HCT116 (cell line): ENCODE data around the gene ERN1. TPM values are rescaled to one million over a fixed set of nuclear protein-coding genes. Genes with fewer than 3 reads are reported as not detected.

Experiments used
- ATAC-seq: fragments of 200-7000 bp; cut with Tn5 transposase; 2 replicates; pipeline ENCODE4 v1.9.1; 2020; ENCODE audit warnings: mild to moderate bottlenecking, moderate library complexity
- BruUV-seq: library from RNA; stranded (reverse); fragments of 400-500 nt; replicated peaks from 2 replicates; lab custom pipeline; 2021; lab: Mats Ljungman, UMichigan
- CTCF ChIA-PET: fragments of 300-600 bp; sonication (Branson Sonifier 250); formaldehyde crosslinking; loops from one replicate; lab custom pipeline; 2021; ENCODE audit warnings: antibody characterized with exemption; lab: Charles Lee
- POLR2A ChIA-PET: fragments of 300-600, 350-600 bp; sonication (Branson Sonifier 250); formaldehyde crosslinking; loops from one replicate; lab custom pipeline; 2021; ENCODE audit warnings: antibody characterized with exemption; lab: Charles Lee
- RAD21 ChIA-PET, 2 experiments: fragments of 300-600 bp; sonication (Branson Sonifier 250); formaldehyde crosslinking; loops; one replicate each; lab custom pipeline; 2023; ENCODE audit warnings: low total read pairs in 2 of 2; ENCODE audit not compliant: uncharacterized antibody in 2 of 2, unreplicated experiment in 2 of 2, low non-redundant PET in 1 of 2; lab: Charles Lee
- DNase-seq: peaks from one replicate; pipeline ENCODE4 v3.0.0-alpha.2; 2010; ENCODE audit warnings: low read depth, low spot score
- H2AFZ ChIP-seq: fragments of 200-600 bp; shearing (Covaris generic), sonication (generic); 2 replicates; pipeline ENCODE4 v1.6.1; 2017; ENCODE audit warnings: low read depth, mixed run types, mixed read lengths, antibody characterized with exemption, low read length; ENCODE audit not compliant: poor library complexity, severe bottlenecking
- H3K27ac ChIP-seq: 2 replicates; pipeline ENCODE4 v1.5.1; 2012; ENCODE audit warnings: low read depth, low read length
- H3K27me3 ChIP-seq: fragments of 200-600 bp; sonication (generic); 2 replicates; pipeline ENCODE4 v1.6.1; 2016; ENCODE audit warnings: mixed run types, low read length, mixed read lengths; ENCODE audit not compliant: insufficient read depth
- H3K36me3 ChIP-seq, 2 experiments: fragments of 200-500 bp in 1 of 2; fragments of 200-600 bp in 1 of 2; sonication (Bioruptor generic) in 1 of 2; sonication (generic) in 1 of 2; 2 replicates each; pipeline versions ENCODE4 v1.5.1 to v1.6.1; 2014 to 2016; ENCODE audit warnings: low read length in 2 of 2, inconsistent platforms in 1 of 2, mixed read lengths in 1 of 2, mixed run types in 1 of 2; ENCODE audit not compliant: insufficient read depth in 2 of 2, control insufficient read depth in 1 of 2
- H3K4me1 ChIP-seq, 2 experiments: fragments of 200-600 bp in 1 of 2; sonication (generic) in 1 of 2; 2 replicates each; pipeline versions ENCODE4 v1.5.1 to v1.6.1; 2012 to 2017; ENCODE audit warnings: low read length in 2 of 2, inconsistent platforms in 1 of 2, mild to moderate bottlenecking in 1 of 2, mixed read lengths in 1 of 2, mixed run types in 1 of 2, moderate library complexity in 1 of 2; ENCODE audit not compliant: insufficient read depth in 2 of 2, control insufficient read depth in 1 of 2
- H3K4me2 ChIP-seq: fragments of 200-600 bp; sonication (generic); 2 replicates; pipeline ENCODE4 v1.6.1; 2017; ENCODE audit warnings: mixed run types, low read length, mixed read lengths
- H3K4me3 ChIP-seq, 2 experiments: fragments of 200-600 bp in 1 of 2; sonication (generic) in 1 of 2; replicated peaks in 1 of 2; 2 replicates each; pipeline ENCODE4 v1.5.1; 2011 to 2016; ENCODE audit warnings: low read length in 2 of 2, control low read depth in 1 of 2, low read depth in 1 of 2, mild to moderate bottlenecking in 1 of 2, mixed read lengths in 1 of 2, mixed run types in 1 of 2
- H3K79me2 ChIP-seq: fragments of 200-600 bp; sonication (generic); 2 replicates; pipeline ENCODE4 v1.6.1; 2017; ENCODE audit warnings: mild to moderate bottlenecking, mixed run types, low read length, moderate library complexity, mixed read lengths; ENCODE audit not compliant: insufficient read depth
- H3K9ac ChIP-seq: fragments of 200-600 bp; sonication (generic); 2 replicates; pipeline ENCODE4 v1.6.1; 2016; ENCODE audit warnings: low read length, mixed read lengths
- H3K9me2 ChIP-seq: fragments of 200-600 bp; sonication (generic), shearing (Covaris generic); 2 replicates; pipeline ENCODE4 v1.6.1; 2017; ENCODE audit warnings: mixed run types, mild to moderate bottlenecking, moderate library complexity; ENCODE audit not compliant: insufficient read depth
- H3K9me3 ChIP-seq, 2 experiments: fragments of 200-500 bp in 1 of 2; fragments of 200-600 bp in 1 of 2; sonication (Bioruptor generic) in 1 of 2; sonication (generic) in 1 of 2; 2 replicates each; pipeline ENCODE4 v1.6.1; 2014 to 2017; ENCODE audit warnings: low read length in 2 of 2, mixed read lengths in 2 of 2, inconsistent platforms in 1 of 2, low read depth in 1 of 2, mild to moderate bottlenecking in 1 of 2, mixed run types in 1 of 2, moderate library complexity in 1 of 2; ENCODE audit not compliant: control insufficient read depth in 1 of 2, insufficient read depth in 1 of 2
- H4K20me1 ChIP-seq: fragments of 200-600 bp; sonication (generic), shearing (Covaris generic); 2 replicates; pipeline ENCODE4 v1.6.1; 2017; ENCODE audit warnings: mixed run types, mild to moderate bottlenecking, moderate library complexity; ENCODE audit not compliant: insufficient read depth
- CBX3 ChIP-seq: IDR thresholded peaks from 2 replicates; pipeline ENCODE4 v1.6.1; 2012; ENCODE audit warnings: low read depth
- CEBPB ChIP-seq: IDR thresholded peaks from 2 replicates; pipeline ENCODE4 v1.6.1; 2012; ENCODE audit warnings: low read depth
- EGR1 ChIP-seq: IDR thresholded peaks from 2 replicates; pipeline ENCODE4 v1.6.1; 2012; ENCODE audit warnings: low read depth
- ELF1 ChIP-seq: IDR thresholded peaks from 2 replicates; pipeline ENCODE4 v1.6.1; 2012; ENCODE audit warnings: low read depth, borderline replicate concordance
- EZH2phosphoT487 ChIP-seq: fragments of 200-600 bp; IDR thresholded peaks from 2 replicates; pipeline ENCODE4 v1.6.1; 2018; ENCODE audit warnings: antibody characterized with exemption, borderline replicate concordance
- FOSL1 ChIP-seq: IDR thresholded peaks from 2 replicates; pipeline ENCODE4 v1.6.1; 2012; ENCODE audit warnings: low read depth
- JUND ChIP-seq: IDR thresholded peaks from 2 replicates; pipeline ENCODE4 v1.6.1; 2012
- POLR2AphosphoS5 ChIP-seq: IDR thresholded peaks from 2 replicates; pipeline ENCODE4 v1.6.1; 2011; ENCODE audit warnings: mild to moderate bottlenecking, low read depth, low read length, moderate library complexity
- RAD21 ChIP-seq: IDR thresholded peaks from 2 replicates; pipeline ENCODE4 v1.6.1; 2012; ENCODE audit warnings: low read depth, mild to moderate bottlenecking
- SIN3A ChIP-seq: IDR thresholded peaks from 2 replicates; pipeline ENCODE4 v1.6.1; 2012; ENCODE audit warnings: low read depth
- SP1 ChIP-seq: IDR thresholded peaks from 2 replicates; pipeline ENCODE4 v1.6.1; 2012; ENCODE audit warnings: low read depth
- SRF ChIP-seq: IDR thresholded peaks from 2 replicates; pipeline ENCODE4 v1.6.1; 2012; ENCODE audit warnings: low read depth
- TCF7L2 ChIP-seq: IDR thresholded peaks from 2 replicates; pipeline ENCODE4 v1.7.0; 2011; ENCODE audit warnings: borderline replicate concordance, inconsistent platforms; ENCODE audit not compliant: insufficient read depth, insufficient read length; ENCODE audit errors: extremely low read depth
- YY1 ChIP-seq: IDR thresholded peaks from 2 replicates; pipeline ENCODE4 v1.6.1; 2011; ENCODE audit warnings: low read length, low read depth, moderate library complexity, mild to moderate bottlenecking; ENCODE audit not compliant: insufficient replicate concordance; ENCODE audit errors: extremely low read depth
- ZNF274 ChIP-seq: fragments of 200-500 bp; sonication (Bioruptor generic); IDR thresholded peaks from 2 replicates; pipeline ENCODE4 v1.6.1; 2014; ENCODE audit warnings: mild to moderate bottlenecking, low read depth, low read length, inconsistent platforms
- intact Hi-C: fragments of 100-400 bp; cut with micrococcal nuclease; formaldehyde crosslinking; loops from 2 replicates; pipeline ENCODE4 v1.10.0; 2022
- total RNA-seq: library from RNA; stranded (reverse); gene quantifications from one replicate; pipeline ENCODE4 v1.2.1, GENCODE V29; 2021; ENCODE audit not compliant: unreplicated experiment
- TF ChIP-seq, protein P1 (sequence below), 3 experiments: fragments of 200-600 bp in 1 of 3; sonication (generic) in 1 of 3; IDR thresholded peaks in 2 of 3; conservative IDR thresholded peaks in 1 of 3; 2 replicates each; pipeline ENCODE4 v1.5.1; 2012 to 2017; ENCODE audit warnings: low read depth in 2 of 3, low read length in 2 of 3, antibody characterized with exemption in 1 of 3, borderline replicate concordance in 1 of 3, control low read depth in 1 of 3, mild to moderate bottlenecking in 1 of 3, mixed read lengths in 1 of 3, mixed run types in 1 of 3, moderate library complexity in 1 of 3; ENCODE audit not compliant: insufficient read depth in 1 of 3
- TF ChIP-seq, protein P2 (sequence below): IDR thresholded peaks from 2 replicates; pipeline ENCODE4 v1.6.1; 2012; ENCODE audit warnings: low read depth
- TF ChIP-seq, protein P3 (sequence below): IDR thresholded peaks from 2 replicates; pipeline ENCODE4 v1.6.1; 2012
- TF ChIP-seq, protein P4 (sequence below): IDR thresholded peaks from 2 replicates; pipeline ENCODE4 v1.6.1; 2011; ENCODE audit warnings: mild to moderate bottlenecking, low read length, moderate library complexity; ENCODE audit not compliant: insufficient replicate concordance; ENCODE audit errors: extremely low read depth

The ERN1 gene
- total RNA-seq, 1 experiment from 2014 or later, result 28.2 TPM

DNA sequence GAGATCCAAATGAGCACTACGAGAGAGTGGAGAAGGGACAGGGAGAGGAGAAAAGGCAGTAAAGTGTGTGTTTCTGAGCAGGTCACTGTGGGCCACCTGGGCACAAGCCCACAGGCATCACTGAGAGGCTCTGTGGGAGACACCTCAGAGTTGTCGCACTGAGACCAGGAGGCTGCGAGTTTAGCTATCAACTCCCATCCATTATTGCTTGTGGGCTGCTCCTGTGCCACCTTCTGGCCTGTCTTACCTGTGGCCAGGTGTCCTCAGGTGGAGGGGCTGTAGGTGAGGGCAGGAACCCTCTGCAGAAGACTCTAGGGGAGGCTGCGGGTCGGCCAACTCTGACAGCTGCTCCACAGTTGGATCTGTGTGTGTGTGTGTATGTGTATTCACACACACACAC, 134.3 kb downstream of the ERN1 start:
- no peak overlapping the region for H3K4me2 ChIP-seq
- intact Hi-C loops, result no loop called here
- no TSS peak for BruUV-seq
- H3K9me2 ChIP-seq, result no peaks in the 10 kb centered on the region
- no peak overlapping the region for H2AFZ ChIP-seq
- POLR2A ChIA-PET, result no interaction called here
- peaks cover 2% of the 10 kb centered on the region in 2 experiments; a peak in 2 of 4 replicates for H3K4me1 ChIP-seq
- peaks cover 41% of the 10 kb centered on the region; the same call in 1 of the 2 replicates for H3K27me3 ChIP-seq
- H3K9ac ChIP-seq, result no peak overlapping the region
- H3K36me3 ChIP-seq, result no peaks in the 10 kb centered on the region
- DNase-seq, result no peak
- ATAC-seq, result no peak
- TF ChIP-seq, protein P1, sequence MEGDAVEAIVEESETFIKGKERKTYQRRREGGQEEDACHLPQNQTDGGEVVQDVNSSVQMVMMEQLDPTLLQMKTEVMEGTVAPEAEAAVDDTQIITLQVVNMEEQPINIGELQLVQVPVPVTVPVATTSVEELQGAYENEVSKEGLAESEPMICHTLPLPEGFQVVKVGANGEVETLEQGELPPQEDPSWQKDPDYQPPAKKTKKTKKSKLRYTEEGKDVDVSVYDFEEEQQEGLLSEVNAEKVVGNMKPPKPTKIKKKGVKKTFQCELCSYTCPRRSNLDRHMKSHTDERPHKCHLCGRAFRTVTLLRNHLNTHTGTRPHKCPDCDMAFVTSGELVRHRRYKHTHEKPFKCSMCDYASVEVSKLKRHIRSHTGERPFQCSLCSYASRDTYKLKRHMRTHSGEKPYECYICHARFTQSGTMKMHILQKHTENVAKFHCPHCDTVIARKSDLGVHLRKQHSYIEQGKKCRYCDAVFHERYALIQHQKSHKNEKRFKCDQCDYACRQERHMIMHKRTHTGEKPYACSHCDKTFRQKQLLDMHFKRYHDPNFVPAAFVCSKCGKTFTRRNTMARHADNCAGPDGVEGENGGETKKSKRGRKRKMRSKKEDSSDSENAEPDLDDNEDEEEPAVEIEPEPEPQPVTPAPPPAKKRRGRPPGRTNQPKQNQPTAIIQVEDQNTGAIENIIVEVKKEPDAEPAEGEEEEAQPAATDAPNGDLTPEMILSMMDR (IDR thresholded peaks at IDR 0.05 in 2 of 3, conservative IDR thresholded peaks at IDR 0.05 in 1 of 3; ENCODE audit: borderline replicate concordance in 1 of 3, insufficient read depth in 1 of 3, low read depth in 2 of 3, low read length in 2 of 3), result no peak
- TF ChIP-seq YY1 (no peak), POLR2AphosphoS5 (no peak), CEBPB (no peak), TCF7L2 (no peak), FOSL1 (no peak), ELF1 (no peak), CBX3 (no peak), EZH2phosphoT487 (no peak), EGR1 (no peak), SP1 (no peak), JUND (no peak), SRF (no peak), SIN3A (no peak), ZNF274 (no peak), RAD21 (no peak)
- TF ChIP-seq, protein P2, sequence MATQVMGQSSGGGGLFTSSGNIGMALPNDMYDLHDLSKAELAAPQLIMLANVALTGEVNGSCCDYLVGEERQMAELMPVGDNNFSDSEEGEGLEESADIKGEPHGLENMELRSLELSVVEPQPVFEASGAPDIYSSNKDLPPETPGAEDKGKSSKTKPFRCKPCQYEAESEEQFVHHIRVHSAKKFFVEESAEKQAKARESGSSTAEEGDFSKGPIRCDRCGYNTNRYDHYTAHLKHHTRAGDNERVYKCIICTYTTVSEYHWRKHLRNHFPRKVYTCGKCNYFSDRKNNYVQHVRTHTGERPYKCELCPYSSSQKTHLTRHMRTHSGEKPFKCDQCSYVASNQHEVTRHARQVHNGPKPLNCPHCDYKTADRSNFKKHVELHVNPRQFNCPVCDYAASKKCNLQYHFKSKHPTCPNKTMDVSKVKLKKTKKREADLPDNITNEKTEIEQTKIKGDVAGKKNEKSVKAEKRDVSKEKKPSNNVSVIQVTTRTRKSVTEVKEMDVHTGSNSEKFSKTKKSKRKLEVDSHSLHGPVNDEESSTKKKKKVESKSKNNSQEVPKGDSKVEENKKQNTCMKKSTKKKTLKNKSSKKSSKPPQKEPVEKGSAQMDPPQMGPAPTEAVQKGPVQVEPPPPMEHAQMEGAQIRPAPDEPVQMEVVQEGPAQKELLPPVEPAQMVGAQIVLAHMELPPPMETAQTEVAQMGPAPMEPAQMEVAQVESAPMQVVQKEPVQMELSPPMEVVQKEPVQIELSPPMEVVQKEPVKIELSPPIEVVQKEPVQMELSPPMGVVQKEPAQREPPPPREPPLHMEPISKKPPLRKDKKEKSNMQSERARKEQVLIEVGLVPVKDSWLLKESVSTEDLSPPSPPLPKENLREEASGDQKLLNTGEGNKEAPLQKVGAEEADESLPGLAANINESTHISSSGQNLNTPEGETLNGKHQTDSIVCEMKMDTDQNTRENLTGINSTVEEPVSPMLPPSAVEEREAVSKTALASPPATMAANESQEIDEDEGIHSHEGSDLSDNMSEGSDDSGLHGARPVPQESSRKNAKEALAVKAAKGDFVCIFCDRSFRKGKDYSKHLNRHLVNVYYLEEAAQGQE, result no peak
- TF ChIP-seq, protein P3, sequence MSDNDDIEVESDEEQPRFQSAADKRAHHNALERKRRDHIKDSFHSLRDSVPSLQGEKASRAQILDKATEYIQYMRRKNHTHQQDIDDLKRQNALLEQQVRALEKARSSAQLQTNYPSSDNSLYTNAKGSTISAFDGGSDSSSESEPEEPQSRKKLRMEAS, result no peak
- TF ChIP-seq, protein P4, sequence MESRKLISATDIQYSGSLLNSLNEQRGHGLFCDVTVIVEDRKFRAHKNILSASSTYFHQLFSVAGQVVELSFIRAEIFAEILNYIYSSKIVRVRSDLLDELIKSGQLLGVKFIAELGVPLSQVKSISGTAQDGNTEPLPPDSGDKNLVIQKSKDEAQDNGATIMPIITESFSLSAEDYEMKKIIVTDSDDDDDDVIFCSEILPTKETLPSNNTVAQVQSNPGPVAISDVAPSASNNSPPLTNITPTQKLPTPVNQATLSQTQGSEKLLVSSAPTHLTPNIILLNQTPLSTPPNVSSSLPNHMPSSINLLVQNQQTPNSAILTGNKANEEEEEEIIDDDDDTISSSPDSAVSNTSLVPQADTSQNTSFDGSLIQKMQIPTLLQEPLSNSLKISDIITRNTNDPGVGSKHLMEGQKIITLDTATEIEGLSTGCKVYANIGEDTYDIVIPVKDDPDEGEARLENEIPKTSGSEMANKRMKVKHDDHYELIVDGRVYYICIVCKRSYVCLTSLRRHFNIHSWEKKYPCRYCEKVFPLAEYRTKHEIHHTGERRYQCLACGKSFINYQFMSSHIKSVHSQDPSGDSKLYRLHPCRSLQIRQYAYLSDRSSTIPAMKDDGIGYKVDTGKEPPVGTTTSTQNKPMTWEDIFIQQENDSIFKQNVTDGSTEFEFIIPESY, result no peak
- TF ChIP-seq, all 23 proteins: peak for 0
- H3K27ac ChIP-seq, result no peak overlapping the region
- CTCF ChIA-PET, result interaction anchor here (2.0 to 2.5 kb wide), 2 partner anchors 10 to 91 kb away, joined by 8 to 9 read pairs; no protein-coding TSS in a partner anchor
- H3K9me3 ChIP-seq, result no peaks in the 10 kb centered on the region
- no peaks in the 10 kb centered on the region for H4K20me1 ChIP-seq
- no peaks in the 10 kb centered on the region for H3K79me2 ChIP-seq
- RAD21 ChIA-PET, result no interaction called here
- no peak overlapping the region for H3K4me3 ChIP-seq
